SK-N-SH (cell line): ENCODE data around the gene YARS2. TPM values are rescaled to one million over a fixed set of nuclear protein-coding genes. Genes with fewer than 3 reads are reported as not detected.

Experiments
- CTCF ChIA-PET: fragments of 300-600, 350-600 bp; formaldehyde crosslinking; extraction: SDS; loops from one replicate; lab custom pipeline; 2021; lab: Yijun Ruan, JAX
- POLR2A ChIA-PET: fragments of 350-600 bp; sonication (Branson Sonifier 250); formaldehyde crosslinking; extraction: SDS; loops from one replicate; lab custom pipeline; 2020; ENCODE audit warnings: antibody characterized with exemption, inconsistent platforms; lab: Yijun Ruan, JAX
- DNase-seq: peaks from one replicate; pipeline ENCODE4 v3.0.0; 2012
- H2AFZ ChIP-seq: fragments of 200-600 bp; sonication (generic); 2 replicates; pipeline ENCODE4 v1.8.1; 2016; ENCODE audit warnings: antibody characterized with exemption, mild to moderate bottlenecking, low read depth
- H3F3A ChIP-seq: fragments of 200-600 bp; sonication (generic); replicated peaks from 2 replicates; pipeline ENCODE3; 2016; ENCODE audit warnings: antibody characterized with exemption, mild to moderate bottlenecking; ENCODE audit not compliant: insufficient read depth
- H3K27ac ChIP-seq, 2 experiments: fragments of 200-500 bp in 1 of 2; fragments of 200-600 bp in 1 of 2; sonication (Bioruptor generic) in 1 of 2; sonication (generic), shearing (Covaris generic) in 1 of 2; 2 replicates each; pipeline versions ENCODE4 v1.5.1 to v1.6.1; 2014 to 2016; ENCODE audit warnings: low read depth in 2 of 2, inconsistent platforms in 1 of 2, low read length in 1 of 2, mild to moderate bottlenecking in 1 of 2, mixed read lengths in 1 of 2
- H3K27me3 ChIP-seq: fragments of 200-600 bp; sonication (generic), shearing (Covaris generic); 2 replicates; pipeline ENCODE4 v1.6.1; 2016; ENCODE audit warnings: mixed run types; ENCODE audit not compliant: insufficient read depth
- H3K36me3 ChIP-seq, 2 experiments: fragments of 200-500 bp in 1 of 2; fragments of 200-600 bp in 1 of 2; sonication (Bioruptor generic) in 1 of 2; sonication (generic) in 1 of 2; replicated peaks in 1 of 2; 2 replicates each; pipeline versions ENCODE3 to v1.5.1; 2014 to 2016; ENCODE audit warnings: low read length in 1 of 2, mild to moderate bottlenecking in 1 of 2; ENCODE audit not compliant: insufficient read depth in 2 of 2, control insufficient read depth in 1 of 2
- H3K4me1 ChIP-seq, 2 experiments: fragments of 200-500 bp in 1 of 2; fragments of 200-600 bp in 1 of 2; sonication (Bioruptor generic) in 1 of 2; sonication (generic), shearing (Covaris generic) in 1 of 2; 2 replicates each; pipeline versions ENCODE4 v1.5.1 to v1.6.1; 2014 to 2016; ENCODE audit warnings: low read depth in 1 of 2, low read length in 1 of 2, mixed run types in 1 of 2; ENCODE audit not compliant: insufficient read depth in 2 of 2, control insufficient read depth in 1 of 2
- H3K4me2 ChIP-seq: fragments of 200-600 bp; sonication (generic), shearing (Covaris generic); 2 replicates; pipeline ENCODE4 v1.6.1; 2017; ENCODE audit warnings: mixed run types
- H3K4me3 ChIP-seq, 2 experiments: fragments of 200-500 bp in 1 of 2; fragments of 200-600 bp in 1 of 2; sonication (Bioruptor generic) in 1 of 2; sonication (generic), shearing (Covaris generic) in 1 of 2; 2 replicates each; pipeline versions ENCODE4 v1.5.1 to v1.8.1; 2014 to 2016; ENCODE audit warnings: low read depth in 2 of 2, inconsistent platforms in 1 of 2, low read length in 1 of 2, mild to moderate bottlenecking in 1 of 2, mixed read lengths in 1 of 2, moderate library complexity in 1 of 2
- H3K79me2 ChIP-seq: fragments of 200-600 bp; sonication (generic); 2 replicates; pipeline ENCODE4 v1.8.1; 2017; ENCODE audit warnings: mild to moderate bottlenecking; ENCODE audit not compliant: insufficient read depth
- H3K9ac ChIP-seq: fragments of 200-600 bp; sonication (generic); 2 replicates; pipeline ENCODE4 v1.6.1; 2017; ENCODE audit warnings: mixed run types
- H3K9me2 ChIP-seq: fragments of 200-600 bp; sonication (generic); 2 replicates; pipeline ENCODE4 v1.6.1; 2017; ENCODE audit warnings: mixed run types
- H3K9me3 ChIP-seq: fragments of 200-600 bp; sonication (generic); 2 replicates; pipeline ENCODE4 v1.6.1; 2017; ENCODE audit warnings: mixed run types, mild to moderate bottlenecking, moderate library complexity
- H4K20me1 ChIP-seq: fragments of 200-600 bp; sonication (generic); 2 replicates; pipeline ENCODE4 v1.6.1; 2017; ENCODE audit warnings: mild to moderate bottlenecking, mixed run types; ENCODE audit not compliant: insufficient read depth
- ELF1 ChIP-seq: IDR thresholded peaks from 2 replicates; pipeline ENCODE4 v1.4.0; 2012
- EZH2phosphoT487 ChIP-seq: fragments of 200-600 bp; sonication (generic); IDR thresholded peaks from 2 replicates; pipeline ENCODE4 v1.6.1; 2017; ENCODE audit warnings: low read depth, mixed run types, mild to moderate bottlenecking, antibody characterized with exemption, moderate library complexity, borderline replicate concordance
- FOSL2 ChIP-seq: IDR thresholded peaks from 2 replicates; pipeline ENCODE4 v1.4.0; 2012; ENCODE audit warnings: low read depth, mild to moderate bottlenecking, moderate library complexity, borderline replicate concordance
- FOXM1 ChIP-seq: IDR thresholded peaks from 2 replicates; pipeline ENCODE4 v1.4.0; 2012; ENCODE audit warnings: low read depth, mild to moderate bottlenecking
- GABPA ChIP-seq: IDR thresholded peaks from 2 replicates; pipeline ENCODE4 v1.4.0; 2012; ENCODE audit warnings: low read depth, mild to moderate bottlenecking
- GATA2 ChIP-seq: sonication (generic); formaldehyde crosslinking; IDR thresholded peaks from 2 replicates; pipeline ENCODE4 v1.5.0; 2020; ENCODE audit warnings: mild to moderate bottlenecking, missing genetic modification reagents
- JUND ChIP-seq: IDR thresholded peaks from 2 replicates; pipeline ENCODE4 v1.4.0; 2012
- NFIC ChIP-seq: IDR thresholded peaks from 2 replicates; pipeline ENCODE4 v1.4.0; 2012; ENCODE audit warnings: borderline replicate concordance
- NRF1 ChIP-seq: IDR thresholded peaks from 2 replicates; pipeline ENCODE4 v1.6.1; 2012; ENCODE audit warnings: low read depth, mild to moderate bottlenecking, low read length
- PBX3 ChIP-seq: IDR thresholded peaks from 2 replicates; pipeline ENCODE4; 2012
- RAD21 ChIP-seq: IDR thresholded peaks from 2 replicates; pipeline ENCODE4 v1.6.1; 2012; ENCODE audit warnings: mild to moderate bottlenecking, low read length
- REST ChIP-seq: IDR thresholded peaks from 2 replicates; pipeline ENCODE4 v1.6.1; 2012; ENCODE audit warnings: mild to moderate bottlenecking, low read depth, low read length, moderate library complexity
- RFX5 ChIP-seq: IDR thresholded peaks from 2 replicates; pipeline ENCODE4 v1.6.1; 2012; ENCODE audit warnings: mild to moderate bottlenecking, improper control_type of control experiment, low read length
- RXRA ChIP-seq: IDR thresholded peaks from 2 replicates; pipeline ENCODE4 v1.4.0; 2012; ENCODE audit warnings: low read depth, mild to moderate bottlenecking, borderline replicate concordance
- TCF12 ChIP-seq: IDR thresholded peaks from 2 replicates; pipeline ENCODE4 v1.4.0; 2012
- TEAD4 ChIP-seq: IDR thresholded peaks from 2 replicates; pipeline ENCODE4 v1.4.0; 2012; ENCODE audit warnings: mild to moderate bottlenecking, borderline replicate concordance; ENCODE audit not compliant: insufficient read depth
- ZBTB33 ChIP-seq: IDR thresholded peaks from 2 replicates; pipeline ENCODE4 v1.4.0; 2012; ENCODE audit warnings: low read depth, borderline replicate concordance
- WGBS: methylation state at CpG from one replicate; pipeline ENCODE4 v1.1.6; 2017; ENCODE audit warnings: low lambda C conversion rate; 5-methylcytosine and 5-hydroxymethylcytosine counted together
- polyA plus RNA-seq, 3 experiments: library from polyadenylated mRNA; depleted of rRNA; stranded (reverse); fragments of >200 nt; gene quantifications; 2 replicates each; pipeline ENCODE4 v1.2.3, GENCODE V29; 2012
- TF ChIP-seq, protein P1 (sequence below): fragments of 150-350 bp; IDR thresholded peaks from 2 replicates; pipeline ENCODE4 v1.6.1; 2016; ENCODE audit warnings: mild to moderate bottlenecking, low read depth, low read length
- TF ChIP-seq, protein P2 (sequence below): IDR thresholded peaks from 2 replicates; pipeline ENCODE4 v1.4.0; 2012; ENCODE audit warnings: low read depth

The YARS2 gene
- polyA plus RNA-seq, 1 of the 3 experiments (the other 2 are of a cell fraction), result 14.3 TPM

GRCh38 chr12:32776258-32776657 is 20.6 kb upstream of the YARS2 start:
- Histone ChIP-seq H3K4me3 (no peak overlapping the region), H3K36me3 (no peaks in the 10 kb centered on the region), H3K4me2 (no peak overlapping the region), H3F3A (no peaks in the 10 kb centered on the region), H3K79me2 (no peaks in the 10 kb centered on the region), H3K9me2 (no peaks in the 10 kb centered on the region), H3K27me3 (no peaks in the 10 kb centered on the region), H3K9me3 (no peaks in the 10 kb centered on the region), H3K9ac (no peak overlapping the region), H3K4me1 (no peaks in the 10 kb centered on the region), H4K20me1 (no peaks in the 10 kb centered on the region), H2AFZ (no peak overlapping the region), H3K27ac (no peak overlapping the region)
- TF ChIP-seq JUND (no peak), RFX5 (no peak), FOXM1 (no peak), RAD21 (no peak), TCF12 (no peak), TEAD4 (no peak), FOSL2 (no peak), GATA2 (no peak), GABPA (no peak), NRF1 (no peak), ELF1 (no peak), RXRA (no peak), ZBTB33 (no peak), REST (no peak), NFIC (no peak), PBX3 (no peak), EZH2phosphoT487 (no peak)
- TF ChIP-seq, protein P1, sequence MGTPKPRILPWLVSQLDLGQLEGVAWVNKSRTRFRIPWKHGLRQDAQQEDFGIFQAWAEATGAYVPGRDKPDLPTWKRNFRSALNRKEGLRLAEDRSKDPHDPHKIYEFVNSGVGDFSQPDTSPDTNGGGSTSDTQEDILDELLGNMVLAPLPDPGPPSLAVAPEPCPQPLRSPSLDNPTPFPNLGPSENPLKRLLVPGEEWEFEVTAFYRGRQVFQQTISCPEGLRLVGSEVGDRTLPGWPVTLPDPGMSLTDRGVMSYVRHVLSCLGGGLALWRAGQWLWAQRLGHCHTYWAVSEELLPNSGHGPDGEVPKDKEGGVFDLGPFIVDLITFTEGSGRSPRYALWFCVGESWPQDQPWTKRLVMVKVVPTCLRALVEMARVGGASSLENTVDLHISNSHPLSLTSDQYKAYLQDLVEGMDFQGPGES, result no peak
- TF ChIP-seq, protein P2, sequence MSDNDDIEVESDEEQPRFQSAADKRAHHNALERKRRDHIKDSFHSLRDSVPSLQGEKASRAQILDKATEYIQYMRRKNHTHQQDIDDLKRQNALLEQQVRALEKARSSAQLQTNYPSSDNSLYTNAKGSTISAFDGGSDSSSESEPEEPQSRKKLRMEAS, result no peak
- DNase-seq, result no peak
- POLR2A ChIA-PET, result no interaction called here
- 40% methylated on average over 4 of the region's 4 CpGs for WGBS
- CTCF ChIA-PET, result no interaction called here
